Activated CD8-positive, alpha-beta T cell treated with anti-CD3 and anti-CD28 coated beads for 36 hours (primary cell): ENCODE measurements around the gene C4orf36. TPM values are rescaled to one million over a fixed set of nuclear protein-coding genes. Genes with fewer than 3 reads are reported as not detected.

Experiments
- ATAC-seq: fragments of 200-7000 bp; cut with Tn5 transposase; one replicate; pipeline ENCODE4 v1.10.0; 2021; ENCODE audit warnings: mild to moderate bottlenecking, moderate library complexity
- CTCF ChIA-PET: fragments of 350-600 bp; sonication (Branson Sonifier 250); formaldehyde crosslinking; loops from one replicate; lab custom pipeline; 2021; ENCODE audit warnings: antibody characterized with exemption; lab: Charles Lee
- POLR2A ChIA-PET: fragments of 350-600 bp; sonication (Branson Sonifier 250); formaldehyde crosslinking; loops from one replicate; lab custom pipeline; 2021; ENCODE audit warnings: antibody characterized with exemption; lab: Charles Lee
- DNase-seq: peaks from one replicate; pipeline ENCODE4 v3.0.0-alpha.2; 2020
- H3K27ac Mint-ChIP-seq: one replicate; pipeline ENCODE4 v1.8.0; 2021; ENCODE audit warnings: mild to moderate bottlenecking, mixed read lengths
- H3K27me3 Mint-ChIP-seq: one replicate; pipeline ENCODE4 v1.8.0; 2021; ENCODE audit warnings: mixed read lengths
- H3K36me3 Mint-ChIP-seq: one replicate; pipeline ENCODE4 v1.8.0; 2021; ENCODE audit warnings: low read depth, mixed read lengths
- H3K4me1 Mint-ChIP-seq: one replicate; pipeline ENCODE4 v1.8.0; 2021; ENCODE audit warnings: low read depth, mixed read lengths
- H3K4me3 Mint-ChIP-seq: one replicate; pipeline ENCODE4 v1.8.0; 2021; ENCODE audit warnings: mild to moderate bottlenecking, moderate library complexity, mixed read lengths
- H3K9me3 Mint-ChIP-seq: one replicate; pipeline ENCODE4 v1.8.0; 2021; ENCODE audit warnings: mixed read lengths
- intact Hi-C: fragments of 100-400 bp; cut with micrococcal nuclease; formaldehyde crosslinking; loops from one replicate; pipeline ENCODE4 v1.10.0; 2022
- total RNA-seq, 2 experiments: library from RNA; stranded (reverse); gene quantifications; one replicate each; pipeline ENCODE4 v1.2.3, GENCODE V29; 2021
- TF ChIP-seq, protein P1 (sequence below): fragments of 200-600 bp; IDR thresholded peaks from one replicate; pipeline ENCODE4 v1.8.0; 2022; ENCODE audit warnings: antibody characterized with exemption, mild to moderate bottlenecking

The C4orf36 gene
- total RNA-seq, 2 experiments from 2014 or later = not detected

- intact Hi-C loops = loop anchor here (1.0 to 2.0 kb wide), 2 partner anchors 172 to 313 kb away; no protein-coding TSS in a partner anchor
- no peaks in the 10 kb centered on the region for H3K27me3 Mint-ChIP-seq
- H3K27ac Mint-ChIP-seq = no peak overlapping the region
- ATAC-seq (no peak), DNase-seq (no peak)
- no peaks in the 10 kb centered on the region for H3K9me3 Mint-ChIP-seq
- ChIA-PET CTCF (interaction anchor here (0.8 to 5.9 kb wide), 43 partner anchors 8 to 320 kb away, joined by 3 to 140 read pairs (median 7); partner anchors contain the start of gene AFF1), POLR2A (interaction anchor here (1.3 to 1.7 kb wide), 2 partner anchors 13 to 168 kb away, joined by 4 to 5 read pairs; partner anchors contain the start of gene AFF1)
- TF ChIP-seq, protein P1, sequence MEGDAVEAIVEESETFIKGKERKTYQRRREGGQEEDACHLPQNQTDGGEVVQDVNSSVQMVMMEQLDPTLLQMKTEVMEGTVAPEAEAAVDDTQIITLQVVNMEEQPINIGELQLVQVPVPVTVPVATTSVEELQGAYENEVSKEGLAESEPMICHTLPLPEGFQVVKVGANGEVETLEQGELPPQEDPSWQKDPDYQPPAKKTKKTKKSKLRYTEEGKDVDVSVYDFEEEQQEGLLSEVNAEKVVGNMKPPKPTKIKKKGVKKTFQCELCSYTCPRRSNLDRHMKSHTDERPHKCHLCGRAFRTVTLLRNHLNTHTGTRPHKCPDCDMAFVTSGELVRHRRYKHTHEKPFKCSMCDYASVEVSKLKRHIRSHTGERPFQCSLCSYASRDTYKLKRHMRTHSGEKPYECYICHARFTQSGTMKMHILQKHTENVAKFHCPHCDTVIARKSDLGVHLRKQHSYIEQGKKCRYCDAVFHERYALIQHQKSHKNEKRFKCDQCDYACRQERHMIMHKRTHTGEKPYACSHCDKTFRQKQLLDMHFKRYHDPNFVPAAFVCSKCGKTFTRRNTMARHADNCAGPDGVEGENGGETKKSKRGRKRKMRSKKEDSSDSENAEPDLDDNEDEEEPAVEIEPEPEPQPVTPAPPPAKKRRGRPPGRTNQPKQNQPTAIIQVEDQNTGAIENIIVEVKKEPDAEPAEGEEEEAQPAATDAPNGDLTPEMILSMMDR = no peak
- H3K36me3 Mint-ChIP-seq = no peaks in the 10 kb centered on the region
- no peak overlapping the region for H3K4me3 Mint-ChIP-seq
- H3K4me1 Mint-ChIP-seq = no peaks in the 10 kb centered on the region
Measured at GRCh38 chr4:86921608-86922252, 29.5 kb upstream of the C4orf36 start.

DNA sequence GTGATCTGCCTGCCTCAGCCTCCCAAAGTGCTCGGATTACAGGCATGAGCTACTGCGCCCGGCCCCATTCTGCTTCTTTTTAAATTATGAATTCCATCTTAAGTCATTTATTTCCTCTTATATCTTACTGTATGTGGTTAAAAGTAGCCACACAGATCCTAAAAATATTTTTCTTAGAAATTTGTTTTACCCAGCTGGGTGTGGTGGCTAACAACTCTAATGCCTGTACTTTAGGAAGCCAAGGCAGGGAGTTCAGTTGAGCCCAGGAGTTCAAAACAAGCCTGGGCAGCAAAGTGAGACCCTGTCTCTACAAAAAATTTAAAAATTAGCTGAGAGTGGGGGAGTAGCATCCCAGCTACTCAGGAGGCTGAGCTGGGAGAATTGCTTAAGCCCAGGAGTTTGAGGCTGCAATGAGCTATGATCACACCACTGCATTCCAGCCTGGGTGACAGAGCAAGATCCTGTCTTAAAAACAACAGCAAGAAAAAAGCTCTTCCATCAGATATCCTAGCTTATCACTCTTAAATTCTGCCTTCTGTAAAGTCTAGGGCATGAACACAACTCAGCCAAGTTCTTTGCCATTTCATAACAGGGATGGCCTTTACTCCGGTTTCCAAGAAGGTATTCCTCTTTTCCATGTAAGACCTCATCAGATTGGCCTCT is 27.5 kb upstream of the C4orf36 start:
- intact Hi-C loops = no loop called here
- ChIA-PET CTCF (interaction anchor here (0.6 to 5.9 kb wide), 6 partner anchors 13 to 424 kb away, joined by 3 to 140 read pairs (median 4); partner anchors contain the start of gene AFF1), POLR2A (interaction anchor here (0.7 kb wide), 1 partner anchor 15 kb away, joined by 3 read pairs; no protein-coding TSS in a partner anchor)
- Mint-ChIP-seq H3K9me3 (no peaks in the 10 kb centered on the region), H3K27me3 (no peaks in the 10 kb centered on the region), H3K4me1 (no peaks in the 10 kb centered on the region), H3K4me3 (no peak overlapping the region), H3K27ac (no peak overlapping the region), H3K36me3 (no peaks in the 10 kb centered on the region)
- ATAC-seq = no peak
- DNase-seq = no peak
- TF ChIP-seq, protein P1 = no peak

- Mint-ChIP-seq H3K4me3 (no peak overlapping the region), H3K36me3 (no peaks in the 10 kb centered on the region), H3K4me1 (no peaks in the 10 kb centered on the region), H3K27me3 (no peaks in the 10 kb centered on the region), H3K27ac (no peak overlapping the region), H3K9me3 (no peaks in the 10 kb centered on the region)
- ATAC-seq (no peak), DNase-seq (no peak)
- intact Hi-C loops = no loop called here
- TF ChIP-seq, protein P1 = no peak
- CTCF ChIA-PET = interaction anchor here (0.6 to 5.9 kb wide), 4 partner anchors 174 to 423 kb away, joined by 3 to 140 read pairs (median 4); no protein-coding TSS in a partner anchor
- POLR2A ChIA-PET = no interaction called here
Measured at GRCh38 chr4:86918539-86919072, 26.4 kb upstream of the C4orf36 start.

- intact Hi-C loops = no loop called here
- H3K9me3 Mint-ChIP-seq = no peaks in the 10 kb centered on the region
- ChIA-PET CTCF (no interaction called here), POLR2A (no interaction called here)
- H3K27ac Mint-ChIP-seq = no peak overlapping the region
- H3K4me1 Mint-ChIP-seq = no peaks in the 10 kb centered on the region
- no peak overlapping the region for H3K4me3 Mint-ChIP-seq
- ATAC-seq = no peak
- TF ChIP-seq, protein P1 = peak; percentile 14
- DNase-seq = no peak
- no peaks in the 10 kb centered on the region for H3K36me3 Mint-ChIP-seq
- no peaks in the 10 kb centered on the region for H3K27me3 Mint-ChIP-seq
Measured at GRCh38 chr4:86917212-86918039, 25.2 kb upstream of the C4orf36 start.
